H9 (cell line): Measurements from ENCODE around the gene ADAMTSL4. TPM values are rescaled to one million over a fixed set of nuclear protein-coding genes. Genes with fewer than 3 reads are reported as not detected.
A peak's percentile ranks its signal among the peaks of the same experiment; 100 is the strongest.

ENCODE experiments used
- DNase-seq: peaks from one replicate; pipeline ENCODE4 v3.0.0-alpha.2; 2017
- H2AFZ ChIP-seq: one replicate; pipeline ENCODE4 v1.6.1; 2013; ENCODE audit warnings: mild to moderate bottlenecking, low read length, control low read depth, moderate library complexity
- H2AK5ac ChIP-seq: 2 replicates; pipeline ENCODE4 v1.6.1; 2013; ENCODE audit warnings: low read length, control low read depth, mixed read lengths; ENCODE audit not compliant: insufficient read length
- H2BK120ac ChIP-seq: one replicate; pipeline ENCODE4 v1.6.1; 2013; ENCODE audit warnings: low read depth, mild to moderate bottlenecking, low read length, control low read depth, inconsistent platforms; ENCODE audit not compliant: poor library complexity, severe bottlenecking
- H2BK12ac ChIP-seq: 2 replicates; pipeline ENCODE4 v1.6.1; 2013; ENCODE audit warnings: low read length, control low read depth, mixed read lengths, low read depth; ENCODE audit not compliant: insufficient read length
- H2BK15ac ChIP-seq: 2 replicates; pipeline ENCODE4 v1.6.1; 2013; ENCODE audit warnings: low read depth, low read length, control low read depth
- H2BK20ac ChIP-seq: one replicate; pipeline ENCODE4 v1.6.1; 2013; ENCODE audit warnings: low read depth, mild to moderate bottlenecking, low read length, control low read depth, inconsistent platforms; ENCODE audit not compliant: poor library complexity, severe bottlenecking
- H2BK5ac ChIP-seq: 2 replicates; pipeline ENCODE4 v1.6.1; 2013; ENCODE audit warnings: low read length, control low read depth, mixed read lengths; ENCODE audit not compliant: insufficient read length
- H3K14ac ChIP-seq: 2 replicates; pipeline ENCODE4 v1.6.1; 2013; ENCODE audit warnings: low read length, control low read depth; ENCODE audit not compliant: insufficient read depth
- H3K18ac ChIP-seq: 2 replicates; pipeline ENCODE4 v1.6.1; 2013; ENCODE audit warnings: low read depth, mild to moderate bottlenecking, mixed read lengths, low read length, control low read depth; ENCODE audit not compliant: insufficient read length
- H3K23ac ChIP-seq: 2 replicates; pipeline ENCODE4 v1.6.1; 2013; ENCODE audit warnings: low read length, control low read depth, mixed read lengths, low read depth; ENCODE audit not compliant: insufficient read length
- H3K23me2 ChIP-seq: 2 replicates; pipeline ENCODE4 v1.6.1; 2013; ENCODE audit warnings: low read depth, mild to moderate bottlenecking, mixed read lengths, low read length, control low read depth; ENCODE audit not compliant: insufficient read length, poor library complexity, severe bottlenecking
- H3K27ac ChIP-seq: 2 replicates; pipeline ENCODE4 v1.5.1; 2013; ENCODE audit warnings: low read length, control low read depth, mixed read lengths, low read depth; ENCODE audit not compliant: insufficient read length
- H3K27me3 ChIP-seq: 2 replicates; pipeline ENCODE4 v1.6.1; 2013; ENCODE audit warnings: low read length, control low read depth, inconsistent platforms; ENCODE audit not compliant: insufficient read depth
- H3K4ac ChIP-seq: 2 replicates; pipeline ENCODE4 v1.6.1; 2013; ENCODE audit warnings: low read depth, mild to moderate bottlenecking, control low read depth, inconsistent platforms, low read length, moderate library complexity
- H3K4me1 ChIP-seq: 2 replicates; pipeline ENCODE4 v1.6.1; 2013; ENCODE audit warnings: low read length, control low read depth, inconsistent platforms; ENCODE audit not compliant: insufficient read depth
- H3K4me2 ChIP-seq: 2 replicates; pipeline ENCODE4 v1.6.1; 2013; ENCODE audit warnings: low read length, control low read depth, mixed read lengths; ENCODE audit not compliant: insufficient read length, insufficient read depth
- H3K56ac ChIP-seq: 2 replicates; pipeline ENCODE4 v1.6.1; 2013; ENCODE audit warnings: low read depth, mild to moderate bottlenecking, mixed read lengths, low read length, control low read depth; ENCODE audit not compliant: insufficient read length
- H3K79me1 ChIP-seq: 2 replicates; pipeline ENCODE4 v1.6.1; 2013; ENCODE audit warnings: low read depth, mild to moderate bottlenecking, moderate library complexity, low read length, control low read depth, inconsistent platforms; ENCODE audit not compliant: insufficient read depth, poor library complexity, severe bottlenecking
- H3K79me2 ChIP-seq: 2 replicates; pipeline ENCODE4 v1.6.1; 2013; ENCODE audit warnings: low read length, control low read depth, inconsistent platforms; ENCODE audit not compliant: insufficient read depth
- H3K9ac ChIP-seq: 2 replicates; pipeline ENCODE4 v1.6.1; 2013; ENCODE audit warnings: low read length, control low read depth, mixed read lengths; ENCODE audit not compliant: insufficient read length; ENCODE audit errors: extremely low read depth
- H3K9me3 ChIP-seq: one replicate; pipeline ENCODE4 v1.6.1; 2013; ENCODE audit warnings: low read depth, low read length, inconsistent platforms; ENCODE audit not compliant: control insufficient read depth
- H3T11ph ChIP-seq: one replicate; pipeline ENCODE4 v1.6.1; 2013; ENCODE audit warnings: mild to moderate bottlenecking, low read length, control low read depth, inconsistent platforms
- H4K20me1 ChIP-seq: one replicate; pipeline ENCODE4 v1.6.1; 2013; ENCODE audit not compliant: control insufficient read depth, insufficient read length, insufficient read depth
- H4K5ac ChIP-seq: 2 replicates; pipeline ENCODE4 v1.6.1; 2013; ENCODE audit warnings: low read depth, mild to moderate bottlenecking, mixed read lengths, low read length, control low read depth; ENCODE audit not compliant: insufficient read length
- H4K8ac ChIP-seq: replicated peaks from 2 replicates; pipeline ENCODE4 v1.6.1; 2013; ENCODE audit warnings: low read length, control low read depth, mixed read lengths, low read depth; ENCODE audit not compliant: insufficient read length
- H4K91ac ChIP-seq: 2 replicates; pipeline ENCODE4 v1.6.1; 2013; ENCODE audit warnings: low read depth, mild to moderate bottlenecking, moderate library complexity, mixed read lengths, low read length, control low read depth; ENCODE audit not compliant: insufficient read length
- H3K27ac Mint-ChIP-seq, 3 experiments: 2 replicates in 2 of 3; 3 replicates in 1 of 3; pipeline ENCODE4 v1.8.0; 2020 to 2021; ENCODE audit warnings: mixed read lengths in 3 of 3, mild to moderate bottlenecking in 1 of 3, moderate library complexity in 1 of 3
- H3K27me3 Mint-ChIP-seq: 2 replicates; pipeline ENCODE4 v1.8.0; 2021; ENCODE audit warnings: low read depth, mild to moderate bottlenecking, moderate library complexity, mixed read lengths
- H3K36me3 Mint-ChIP-seq, 3 experiments: 2 replicates in 2 of 3; 3 replicates in 1 of 3; pipeline ENCODE4 v1.8.0; 2020 to 2021; ENCODE audit warnings: low read depth in 3 of 3, mixed read lengths in 3 of 3; ENCODE audit not compliant: insufficient read depth in 1 of 3
- H3K4me1 Mint-ChIP-seq, 2 experiments: 2 replicates each; pipeline ENCODE4 v1.8.0; 2020; ENCODE audit warnings: mixed read lengths in 2 of 2
- H3K4me3 Mint-ChIP-seq, 2 experiments: 2 replicates in 1 of 2; 3 replicates in 1 of 2; pipeline ENCODE4 v1.8.0; 2020 to 2021; ENCODE audit warnings: mild to moderate bottlenecking in 2 of 2, mixed read lengths in 2 of 2, moderate library complexity in 1 of 2
- H3K9me3 Mint-ChIP-seq, 2 experiments: 2 replicates in 1 of 2; 3 replicates in 1 of 2; pipeline ENCODE4 v1.8.0; 2020; ENCODE audit warnings: mild to moderate bottlenecking in 2 of 2, mixed read lengths in 2 of 2, moderate library complexity in 1 of 2
- CTCF ChIP-seq: fragments of 200-600 bp; sonication (generic); conservative IDR thresholded peaks from 3 replicates; pipeline ENCODE4 v1.8.0; 2021; ENCODE audit warnings: antibody characterized with exemption, mild to moderate bottlenecking
- WGBS: extraction: QIAGEN DNeasy Blood & Tissue Kit; methylation state at CpG from one replicate; pipeline ENCODE4 v1.1.7; 2013; ENCODE audit warnings: missing lambda C conversion rate, low lambda C conversion rate, mixed read lengths; ENCODE audit not compliant: insufficient read length; ENCODE audit errors: extremely low coverage; 5-methylcytosine and 5-hydroxymethylcytosine counted together
- total RNA-seq: library from RNA; stranded (reverse); gene quantifications from 2 replicates; pipeline ENCODE4 v1.2.1, GENCODE V29; 2021

Gene ADAMTSL4
- total RNA-seq, 1 experiment from 2014 or later = 6.1 TPM

DNA sequence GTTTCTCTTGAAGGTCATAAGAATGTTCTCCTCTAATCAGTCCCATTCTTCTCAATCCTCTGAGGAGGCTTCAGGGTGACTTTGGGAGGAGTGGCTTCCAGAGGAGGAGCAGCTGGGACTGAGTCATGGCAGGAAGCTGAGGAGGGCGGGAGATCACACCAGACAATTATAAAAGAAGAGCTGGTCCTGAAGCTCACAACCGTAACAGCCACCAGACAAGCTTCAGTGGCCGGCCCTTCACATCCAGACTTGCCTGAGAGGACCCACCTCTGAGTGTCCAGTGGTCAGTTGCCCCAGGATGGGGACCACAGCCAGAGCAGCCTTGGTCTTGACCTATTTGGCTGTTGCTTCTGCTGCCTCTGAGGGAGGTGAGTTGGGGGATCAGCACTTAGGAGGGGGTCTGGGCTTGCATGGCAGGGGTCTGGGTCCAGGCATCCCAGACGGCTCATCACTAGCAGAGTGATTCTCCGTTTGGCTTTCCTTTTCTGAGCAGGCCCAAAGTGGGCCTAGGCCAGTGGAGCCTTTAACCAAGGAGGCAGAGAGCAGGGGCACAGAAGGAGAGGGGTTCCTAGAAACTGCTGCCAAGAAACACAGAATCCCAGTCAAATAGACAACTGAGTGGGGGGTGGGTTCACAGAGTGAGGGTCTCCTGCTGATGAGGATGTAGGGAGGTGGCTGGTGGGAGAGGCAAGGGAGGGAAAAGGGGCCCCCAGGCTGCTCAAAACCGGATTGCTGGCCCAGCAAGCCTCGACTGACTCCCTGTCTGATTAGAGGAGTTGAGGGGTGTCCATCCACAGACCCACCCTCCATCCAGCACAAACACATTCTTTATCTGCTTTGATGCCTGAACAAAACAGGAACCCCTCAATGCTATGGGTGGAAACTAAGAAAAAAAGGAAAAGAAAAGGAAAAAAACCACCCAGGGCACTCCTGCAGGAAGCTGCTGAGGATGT lies 41.0 kb upstream of the ADAMTSL4 start, which contains the start of gene ECM1:
TSS of gene ECM1 (plus strand) at position 198 of the 953 bp plus-strand sequence. CDS start at position 299, 101 bp downstream.
- Histone ChIP-seq H2BK120ac (no peak within 1 kb of the TSS), H3K23ac (no peak within 1 kb of the TSS), H3K4me1 (no peaks in the 10 kb centered on the region), H2BK12ac (no peak within 1 kb of the TSS), H2BK20ac (no peak within 1 kb of the TSS), H4K91ac (no peak within 1 kb of the TSS), H3K18ac (no peak within 1 kb of the TSS), H2AK5ac (no peak within 1 kb of the TSS), H2AFZ (no peak within 1 kb of the TSS), H3T11ph (no peak within 1 kb of the TSS), H3K56ac (no peak within 1 kb of the TSS), H3K27ac (no peak within 1 kb of the TSS), H4K5ac (no peak within 1 kb of the TSS), H3K27me3 (no peaks in the 10 kb centered on the region), H3K79me1 (no peaks in the 10 kb centered on the region), H3K79me2 (no peaks in the 10 kb centered on the region), H3K9me3 (no peaks in the 10 kb centered on the region), H2BK15ac (no peak within 1 kb of the TSS), H3K4ac (no peak within 1 kb of the TSS), H3K9ac (no peak within 1 kb of the TSS), H2BK5ac (no peak within 1 kb of the TSS), H3K4me2 (no peak within 1 kb of the TSS), H3K23me2 (no peaks in the 10 kb centered on the region), H4K8ac (no peak within 1 kb of the TSS), H3K14ac (no peak within 1 kb of the TSS; the same call in 1 of the 2 replicates), H4K20me1 (no peaks in the 10 kb centered on the region)
- H3K4me1 Mint-ChIP-seq = peaks cover 5 to 6% of the 10 kb centered on the region in 2 experiments; a peak in 2 of 4 replicates
- H3K9me3 Mint-ChIP-seq = no peaks in the 10 kb centered on the region
- no CpG with 5 or more reads among the region's 7 CpGs for WGBS
- no peaks in the 10 kb centered on the region; the same call in 1 of the 2 replicates for H3K27me3 Mint-ChIP-seq
- peak within 1 kb of the TSS in 2 of 3 experiments; percentile 52 to 64; a peak in 4 of 7 replicates for H3K27ac Mint-ChIP-seq
- no peak for DNase-seq
- no peak for TF ChIP-seq CTCF
- H3K36me3 Mint-ChIP-seq = peaks cover 23 to 51% (median 37%) of the 10 kb centered on the region in 3 experiments; a peak in 6 of 7 replicates
- H3K4me3 Mint-ChIP-seq = no peak within 1 kb of the TSS; a peak in 1 of 5 replicates
